Measurements from ENCODE around the gene RARG.

RARG gene

DNA sequence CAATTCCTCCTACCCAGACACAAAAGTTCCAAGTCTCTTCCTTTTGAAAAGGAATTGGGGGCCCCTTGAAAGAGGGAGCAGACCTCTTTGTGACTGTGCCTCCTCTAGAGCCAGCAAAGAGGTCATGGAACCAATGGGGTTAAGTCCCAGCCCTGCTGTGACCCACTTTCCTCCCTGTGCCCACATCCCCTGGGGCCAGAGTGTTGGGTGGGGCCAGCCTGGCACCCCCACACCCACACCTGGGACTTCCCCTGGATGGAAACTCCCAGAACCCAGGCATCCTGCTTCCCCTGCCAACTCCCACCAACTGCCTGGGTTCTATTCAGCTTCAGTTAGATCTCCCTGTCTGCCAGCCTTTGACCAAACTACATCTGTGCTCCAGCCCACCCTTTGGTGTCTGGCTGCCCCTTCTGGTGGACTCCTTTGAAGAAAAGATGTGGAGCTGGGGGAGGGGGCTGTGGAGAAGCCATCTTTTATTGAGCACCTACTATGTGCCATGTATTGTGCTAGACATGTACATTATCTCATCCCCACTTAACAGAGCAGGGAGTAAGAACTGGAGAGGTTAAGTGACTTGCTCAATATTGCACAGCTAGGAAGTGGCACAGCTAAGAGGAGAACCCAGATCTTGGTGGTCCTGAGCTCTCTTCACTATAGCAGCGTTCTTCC, 4.6 kb upstream of the RARG start:
- TF ChIP-seq CTCF (conservative IDR thresholded peaks at IDR 0.05; ENCODE audit: low read length) (no peak), EZH2phosphoT487 (IDR thresholded peaks at IDR 0.05; ENCODE audit: borderline replicate concordance) (no peak)
- Histone ChIP-seq H4K20me1 (ENCODE audit: insufficient read depth, low read length, poor library complexity, severe bottlenecking) (no peaks in the 10 kb centered on the region), H3K9me3 (ENCODE audit: insufficient read depth, low read depth, low read length) (no peaks in the 10 kb centered on the region), H3K9me2 (replicated peaks; ENCODE audit: low read depth, low read length) (no peaks in the 10 kb centered on the region), H3K9ac (ENCODE audit: low read depth, low read length, poor library complexity, severe bottlenecking) (no peak overlapping the region), H3K36me3 (ENCODE audit: insufficient read depth, low read length) (no peaks in the 10 kb centered on the region), H3F3A (ENCODE audit: low read depth) (no peaks in the 10 kb centered on the region; the same call in 1 of the 2 replicates), H3K27me3 (ENCODE audit: insufficient read depth, low read length, poor library complexity, severe bottlenecking) (no peaks in the 10 kb centered on the region), H3K4me1 (ENCODE audit: insufficient read depth, low read length, poor library complexity, severe bottlenecking) (peaks cover 22% of the 10 kb centered on the region), H2AFZ (ENCODE audit: low read length) (no peak overlapping the region), H3K4me2 (ENCODE audit: low read depth, low read length, poor library complexity, severe bottlenecking) (peak overlapping the region; percentile 14), H3K4me3 (ENCODE audit: low read length, poor library complexity, severe bottlenecking) (no peak overlapping the region), H3K79me2 (ENCODE audit: insufficient read depth, low read length) (no peaks in the 10 kb centered on the region)

GRCh38 chr12:53235742-53236442, 3.9 kb upstream of the RARG start:
- no peak overlapping the region for H2AFZ ChIP-seq (ENCODE audit: low read length)
- no peaks in the 10 kb centered on the region for H3K9me3 ChIP-seq (ENCODE audit: insufficient read depth, low read depth, low read length)
- no peak overlapping the region for H3K4me3 ChIP-seq (ENCODE audit: low read length, poor library complexity, severe bottlenecking)
- no peaks in the 10 kb centered on the region; the same call in 1 of the 2 replicates for H3F3A ChIP-seq (ENCODE audit: low read depth)
- H4K20me1 ChIP-seq (ENCODE audit: insufficient read depth, low read length, poor library complexity, severe bottlenecking), result no peaks in the 10 kb centered on the region
- no peaks in the 10 kb centered on the region for H3K9me2 ChIP-seq (replicated peaks; ENCODE audit: low read depth, low read length)
- TF ChIP-seq EZH2phosphoT487 (IDR thresholded peaks at IDR 0.05; ENCODE audit: borderline replicate concordance), result no peak
- no peak for TF ChIP-seq CTCF (conservative IDR thresholded peaks at IDR 0.05; ENCODE audit: low read length)
- no peak overlapping the region for H3K9ac ChIP-seq (ENCODE audit: low read depth, low read length, poor library complexity, severe bottlenecking)
- peaks cover 22% of the 10 kb centered on the region for H3K4me1 ChIP-seq (ENCODE audit: insufficient read depth, low read length, poor library complexity, severe bottlenecking)
- H3K36me3 ChIP-seq (ENCODE audit: insufficient read depth, low read length), result no peaks in the 10 kb centered on the region
- no peaks in the 10 kb centered on the region for H3K79me2 ChIP-seq (ENCODE audit: insufficient read depth, low read length)
- no peaks in the 10 kb centered on the region for H3K27me3 ChIP-seq (ENCODE audit: insufficient read depth, low read length, poor library complexity, severe bottlenecking)
- H3K4me2 ChIP-seq (ENCODE audit: low read depth, low read length, poor library complexity, severe bottlenecking), result no peak overlapping the region

DNA sequence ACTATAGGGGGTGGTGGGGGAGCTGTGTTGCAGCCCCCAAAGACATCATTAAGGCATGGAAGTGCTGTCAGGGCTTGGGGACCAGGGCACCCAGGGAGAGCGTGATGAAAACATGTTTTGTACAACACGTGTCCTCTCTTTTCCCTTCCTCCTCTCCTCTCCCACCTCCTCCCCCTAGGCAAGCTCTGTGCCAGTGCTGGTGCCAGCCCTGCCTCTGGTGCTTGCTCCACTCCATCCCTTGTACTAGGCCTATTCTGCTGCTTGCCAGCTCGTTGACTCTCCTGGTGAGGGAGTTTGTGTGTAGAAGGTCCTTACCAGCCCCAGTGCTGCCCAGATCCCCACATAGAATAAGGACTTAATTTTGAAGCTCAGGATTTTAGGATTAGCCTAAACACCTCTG, 3.2 kb upstream of the RARG start:
- Histone ChIP-seq H3K9ac (ENCODE audit: low read depth, low read length, poor library complexity, severe bottlenecking) (no peak overlapping the region), H4K20me1 (ENCODE audit: insufficient read depth, low read length, poor library complexity, severe bottlenecking) (no peaks in the 10 kb centered on the region), H2AFZ (ENCODE audit: low read length) (no peak overlapping the region)

More for the DNA sequence above, 3.2 kb upstream of the RARG start:
- Histone ChIP-seq H3K4me1 (ENCODE audit: insufficient read depth, low read length, poor library complexity, severe bottlenecking) (peaks cover 22% of the 10 kb centered on the region), H3K9me2 (replicated peaks; ENCODE audit: low read depth, low read length) (no peaks in the 10 kb centered on the region), H3F3A (ENCODE audit: low read depth) (no peaks in the 10 kb centered on the region; the same call in 1 of the 2 replicates), H3K4me3 (ENCODE audit: low read length, poor library complexity, severe bottlenecking) (no peak overlapping the region), H3K9me3 (ENCODE audit: insufficient read depth, low read depth, low read length) (no peaks in the 10 kb centered on the region), H3K4me2 (ENCODE audit: low read depth, low read length, poor library complexity, severe bottlenecking) (no peak overlapping the region), H3K36me3 (ENCODE audit: insufficient read depth, low read length) (no peaks in the 10 kb centered on the region), H3K27me3 (ENCODE audit: insufficient read depth, low read length, poor library complexity, severe bottlenecking) (no peaks in the 10 kb centered on the region), H3K79me2 (ENCODE audit: insufficient read depth, low read length) (no peaks in the 10 kb centered on the region)
- TF ChIP-seq CTCF (conservative IDR thresholded peaks at IDR 0.05; ENCODE audit: low read length), result no peak
- no peak for TF ChIP-seq EZH2phosphoT487 (IDR thresholded peaks at IDR 0.05; ENCODE audit: borderline replicate concordance)

All from Loucy (cell line).